K562 (cell line): ENCODE data around the gene NFIL3. TPM values are rescaled to one million over a fixed set of nuclear protein-coding genes. Genes with fewer than 3 reads are reported as not detected.

ENCODE experiments used
- CAMTA2 ChIP-seq: fragments of 250-450 bp; sonication (Bioruptor Pico); conservative IDR thresholded peaks from 2 replicates; pipeline ENCODE4 v1.5.1; 2022
- CBFB ChIP-seq: sonication (generic); formaldehyde crosslinking; IDR thresholded peaks from 2 replicates; pipeline ENCODE4 v1.4.0; 2020; ENCODE audit warnings: mild to moderate bottlenecking, missing genetic modification reagents
- CBX5 ChIP-seq: IDR thresholded peaks from 2 replicates; pipeline ENCODE4 v1.6.1; 2014; ENCODE audit warnings: low read depth, borderline replicate concordance
- CHD1 ChIP-seq: fragments of 200-600 bp; sonication (generic); IDR thresholded peaks from one replicate; pipeline ENCODE4 v1.6.1; 2012; ENCODE audit warnings: mild to moderate bottlenecking, moderate library complexity, low read length, inconsistent platforms
- CREB3 ChIP-seq: fragments of 450-650 bp; conservative IDR thresholded peaks from 2 replicates; pipeline ENCODE4 v1.6.1; 2016; ENCODE audit warnings: missing genetic modification characterization, low read depth, mild to moderate bottlenecking, missing compliant biosample characterization, moderate library complexity
- E2F3 ChIP-seq: fragments of 250-450 bp; sonication (Bioruptor Pico); IDR thresholded peaks from 2 replicates; pipeline ENCODE4 v1.4.0; 2020; ENCODE audit warnings: mild to moderate bottlenecking
- FIP1L1 ChIP-seq: fragments of 200-400 bp; formaldehyde crosslinking; IDR thresholded peaks from 2 replicates; pipeline ENCODE4 v1.6.1; 2018; ENCODE audit warnings: mild to moderate bottlenecking, low read depth, low read length; ENCODE audit not compliant: poor library complexity, severe bottlenecking
- HDAC3 ChIP-seq: fragments of 450-650 bp; IDR thresholded peaks from 2 replicates; pipeline ENCODE4 v1.6.1; 2018; ENCODE audit warnings: borderline replicate concordance, mild to moderate bottlenecking, moderate library complexity; ENCODE audit not compliant: partially characterized antibody
- HNRNPH1 ChIP-seq: fragments of 200-400 bp; formaldehyde crosslinking; optimal IDR thresholded peaks from 2 replicates; pipeline ENCODE3; 2017; ENCODE audit warnings: low read depth, mild to moderate bottlenecking, low read length, moderate library complexity
- L3MBTL2 ChIP-seq: fragments of 450-650 bp; IDR thresholded peaks from 2 replicates; pipeline ENCODE4 v1.6.1; 2016; ENCODE audit warnings: mild to moderate bottlenecking, moderate library complexity
- MNT ChIP-seq, 2 experiments: fragments of 450-650 bp; conservative IDR thresholded peaks; 2 replicates each; pipeline ENCODE4 v1.6.1; 2017; ENCODE audit warnings: mild to moderate bottlenecking in 2 of 2, moderate library complexity in 2 of 2
- MYNN ChIP-seq, 2 experiments: sonication (generic); formaldehyde crosslinking in 1 of 2; IDR thresholded peaks; 2 replicates each; pipeline versions ENCODE4 v1.5.0 to v1.6.1; 2016 to 2020; ENCODE audit warnings: antibody characterized with exemption in 1 of 2, missing genetic modification reagents in 1 of 2
- NR2C1 ChIP-seq, 2 experiments: fragments of 450-650 bp; IDR thresholded peaks; 2 replicates each; pipeline ENCODE4 v1.6.1; 2017; ENCODE audit warnings: mild to moderate bottlenecking in 2 of 2, antibody characterized with exemption in 1 of 2, inconsistent platforms in 1 of 2, missing compliant biosample characterization in 1 of 2, missing genetic modification characterization in 1 of 2
- POLR2AphosphoS5 ChIP-seq: IDR thresholded peaks from 2 replicates; pipeline ENCODE4 v1.6.1; 2011; ENCODE audit warnings: mild to moderate bottlenecking, low read depth, low read length, moderate library complexity; ENCODE audit not compliant: control insufficient read depth, insufficient read depth
- RHOXF2B ChIP-seq: fragments of 250-450 bp; sonication (Bioruptor Pico); conservative IDR thresholded peaks from 2 replicates; pipeline ENCODE4 v1.5.1; 2021
- RNF2 ChIP-seq: sonication (generic); IDR thresholded peaks from 2 replicates; pipeline ENCODE4 v1.6.1; 2016
- SREBF1 ChIP-seq: fragments of 150-350 bp; IDR thresholded peaks from 2 replicates; pipeline ENCODE4 v1.6.1; 2014; ENCODE audit warnings: antibody characterized with exemption, low read depth, low read length, borderline replicate concordance
- SRF ChIP-seq, 2 experiments: fragments of 250-450, 450-650 bp in 1 of 2; sonication (Bioruptor Pico) in 1 of 2; sonication (generic) in 1 of 2; formaldehyde crosslinking; IDR thresholded peaks; 2 replicates each; pipeline versions ENCODE4 v1.5.0 to v1.5.1; 2020 to 2022; ENCODE audit warnings: mild to moderate bottlenecking in 1 of 2, missing genetic modification reagents in 1 of 2
- TAL1 ChIP-seq: fragments of 450-650 bp; IDR thresholded peaks from 2 replicates; pipeline ENCODE4 v1.6.1; 2016; ENCODE audit warnings: mild to moderate bottlenecking
- ZBTB49 ChIP-seq: sonication (generic); formaldehyde crosslinking; IDR thresholded peaks from 2 replicates; pipeline ENCODE4 v1.8.0; 2022; ENCODE audit warnings: missing genetic modification reagents, mild to moderate bottlenecking, borderline replicate concordance
- ZNF347 ChIP-seq: fragments of 450-650 bp; formaldehyde crosslinking; IDR thresholded peaks from 2 replicates; pipeline ENCODE4 v1.4.0; 2020; ENCODE audit warnings: low read depth, mild to moderate bottlenecking, moderate library complexity
- ZNF431 ChIP-seq: sonication (generic); formaldehyde crosslinking; IDR thresholded peaks from 2 replicates; pipeline ENCODE4 v1.8.0; 2022; ENCODE audit warnings: mild to moderate bottlenecking, missing genetic modification reagents
- ZNF766 ChIP-seq: fragments of 200-800 bp; sonication (Bioruptor generic); conservative IDR thresholded peaks from 2 replicates; pipeline ENCODE4 v1.6.1; 2016; ENCODE audit warnings: missing genetic modification characterization, missing compliant biosample characterization
- ZSCAN32 ChIP-seq: fragments of 450-650 bp; formaldehyde crosslinking; IDR thresholded peaks from 2 replicates; pipeline ENCODE4 v1.4.0; 2020; ENCODE audit warnings: mild to moderate bottlenecking, moderate library complexity
- polyA plus RNA-seq, 8 experiments: library from polyadenylated mRNA; depleted of rRNA in 4 of 8; stranded (reverse) in 5 of 8; unstranded in 3 of 8; fragments of >200 nt; fragmentation: Nextera tagmentation in 2 of 8; fragmentation: Illumina TruSeq in 1 of 8; extraction: Ambion mirVana in 2 of 8; extraction: Trizol in 1 of 8; gene quantifications; 2 replicates each; pipeline versions ENCODE4 v1.2.1 to v1.2.3, GENCODE V29; 2011 to 2014; ENCODE audit warnings: inconsistent platforms in 1 of 8, missing spikeins in 1 of 8
- total RNA-seq, 7 experiments: library from RNA; depleted of rRNA in 6 of 7; stranded (reverse); fragments of >200 nt in 6 of 7; fragmentation: Illumina TruSeq in 2 of 7; extraction: Trizol in 2 of 7; gene quantifications; 2 replicates each; pipeline versions ENCODE4 v1.2.1 to v1.2.3, GENCODE V29; 2011 to 2021; ENCODE audit warnings: low replicate concordance in 1 of 7

Gene NFIL3
- total and polyA plus RNA-seq, 9 of the 15 experiments (the other 6 are each of a cell fraction or from before 2014, with no cell fraction given), result 3.2 to 16.1 (median 9.3) TPM

- TF ChIP-seq CAMTA2 (CRISPR knock-in tag) (no peak), MYNN (IDR thresholded peaks at IDR 0.05) (no peak), MYNN (CRISPR knock-in tag; IDR thresholded peaks at IDR 0.05) (no peak), SREBF1 (no peak), ZSCAN32 (CRISPR knock-in tag) (no peak), ZNF766 (CRISPR knock-in tag) (no peak), HDAC3 (no peak), ZBTB49 (CRISPR knock-in tag) (no peak), CBFB (CRISPR knock-in tag) (no peak), CHD1 (no peak), CREB3 (no peak), MNT (conservative IDR thresholded peaks at IDR 0.05) (no peak; a peak in 1 of 4 replicates), FIP1L1 (peak; percentile 34), ZNF431 (CRISPR knock-in tag) (no peak), POLR2AphosphoS5 (0 out of 2 replicates have a peak, but pooled peaks have one; percentile 41), E2F3 (CRISPR knock-in tag) (no peak), NR2C1 (IDR thresholded peaks at IDR 0.05) (no peak), NR2C1 (tag; IDR thresholded peaks at IDR 0.05) (no peak), RNF2 (no peak), ZNF347 (CRISPR knock-in tag) (no peak), TAL1 (no peak), SRF (CRISPR knock-in tag; IDR thresholded peaks at IDR 0.05) (no peak), HNRNPH1 (no peak), RHOXF2B (CRISPR knock-in tag) (no peak), L3MBTL2 (no peak), CBX5 (no peak)
Measured at GRCh38 chr9:91423785-91424402, at the start of gene NFIL3 (continued).
